Stomach (tissue), 4 donors: Measurements from ENCODE around the gene CAV1.

Source experiments
- CTCF ChIP-seq, 7 experiments: fragments of 450-650 bp in 4 of 7; fragments of 200-600 bp in 3 of 7; sonication (generic) in 3 of 7; IDR thresholded peaks; one replicate each; pipeline ENCODE4 v1.5.1; 2016 to 2019; ENCODE audit warnings: antibody characterized with exemption in 7 of 7, control low read depth in 2 of 7, mild to moderate bottlenecking in 1 of 7
- POLR2A ChIP-seq, 4 donors: fragments of 450-650 bp; IDR thresholded peaks; one replicate each; pipeline ENCODE4 v1.6.1; 2016; ENCODE audit warnings: antibody characterized with exemption in 4 of 4, control low read depth in 2 of 4, mild to moderate bottlenecking in 1 of 4, moderate library complexity in 1 of 4

DNA sequence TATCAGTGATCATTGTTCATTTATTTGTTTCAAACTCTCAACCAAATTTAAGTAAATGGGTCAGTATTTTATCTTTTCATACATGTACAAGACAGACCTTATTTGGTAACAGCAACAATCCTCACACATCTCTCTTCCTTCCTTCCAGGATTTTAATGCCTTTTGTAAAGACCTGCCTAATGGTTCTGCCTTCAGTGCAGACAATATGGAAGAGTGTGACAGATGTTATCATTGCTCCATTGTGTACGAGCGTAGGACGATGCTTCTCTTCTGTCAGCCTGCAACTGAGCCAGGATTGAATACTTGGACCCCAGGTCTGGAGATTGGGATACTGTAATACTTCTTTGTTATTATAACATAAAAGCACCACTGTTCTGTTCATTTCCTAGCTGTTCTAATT is 19.0 kb upstream of the CAV1 start:
- TF ChIP-seq POLR2A (IDR thresholded peaks at IDR 0.05): no peak
- TF ChIP-seq CTCF (IDR thresholded peaks at IDR 0.05): no peak
